ENCODE measurements around the gene ADARB1.

The ADARB1 gene

GRCh38 chr21:45054927-45055612 lies 19.3 kb upstream of the ADARB1 start:
- TF ChIP-seq CTCF (IDR thresholded peaks at IDR 0.05) = no peak
- H3K4me1 ChIP-seq = no peaks in the 10 kb centered on the region
- H3K27ac ChIP-seq = no peak overlapping the region
- H3K36me3 ChIP-seq (ENCODE audit: control insufficient read depth, insufficient read depth, low read length) = no peaks in the 10 kb centered on the region
- no peaks in the 10 kb centered on the region for H3K79me2 ChIP-seq
- no peak overlapping the region for H3K4me3 ChIP-seq (ENCODE audit: low read depth, low read length)
- H2AFZ ChIP-seq = no peak overlapping the region
- H3K4me2 ChIP-seq (ENCODE audit: low read length) = no peak overlapping the region
- H3K9me3 ChIP-seq (ENCODE audit: control insufficient read depth, low read length) = no peaks in the 10 kb centered on the region
- H3K27me3 ChIP-seq (ENCODE audit: control insufficient read depth, insufficient read depth, low read length) = no peaks in the 10 kb centered on the region
- no peak overlapping the region for H3K9ac ChIP-seq

GRCh38 chr21:45055861-45056260 lies 18.5 kb upstream of the ADARB1 start:
- no peak overlapping the region for H3K27ac ChIP-seq
- H3K4me2 ChIP-seq (ENCODE audit: low read length) = no peak overlapping the region
- no peaks in the 10 kb centered on the region for H3K4me1 ChIP-seq
- H3K27me3 ChIP-seq (ENCODE audit: control insufficient read depth, insufficient read depth, low read length) = no peaks in the 10 kb centered on the region
- no peaks in the 10 kb centered on the region for H3K79me2 ChIP-seq
- H3K9me3 ChIP-seq (ENCODE audit: control insufficient read depth, low read length) = no peaks in the 10 kb centered on the region
- H3K4me3 ChIP-seq (ENCODE audit: low read depth, low read length) = no peak overlapping the region
- H3K36me3 ChIP-seq (ENCODE audit: control insufficient read depth, insufficient read depth, low read length) = no peaks in the 10 kb centered on the region
- H2AFZ ChIP-seq = no peak overlapping the region
- H3K9ac ChIP-seq = no peak overlapping the region
- no peak for TF ChIP-seq CTCF (IDR thresholded peaks at IDR 0.05)

GRCh38 chr21:45056296-45056904 lies 18.0 kb upstream of the ADARB1 start:
- Histone ChIP-seq H3K79me2 (no peaks in the 10 kb centered on the region), H3K27ac (no peak overlapping the region), H3K4me3 (ENCODE audit: low read depth, low read length) (no peak overlapping the region), H3K4me2 (ENCODE audit: low read length) (no peak overlapping the region), H3K36me3 (ENCODE audit: control insufficient read depth, insufficient read depth, low read length) (no peaks in the 10 kb centered on the region), H3K4me1 (no peaks in the 10 kb centered on the region), H3K9me3 (ENCODE audit: control insufficient read depth, low read length) (no peaks in the 10 kb centered on the region), H2AFZ (no peak overlapping the region), H3K27me3 (ENCODE audit: control insufficient read depth, insufficient read depth, low read length) (no peaks in the 10 kb centered on the region), H3K9ac (no peak overlapping the region)
- TF ChIP-seq CTCF (IDR thresholded peaks at IDR 0.05) = no peak

- no peak overlapping the region for H2AFZ ChIP-seq
- H3K4me1 ChIP-seq = no peaks in the 10 kb centered on the region
- no peak overlapping the region for H3K27ac ChIP-seq
- H3K27me3 ChIP-seq (ENCODE audit: control insufficient read depth, insufficient read depth, low read length) = no peaks in the 10 kb centered on the region
- no peak overlapping the region for H3K4me3 ChIP-seq (ENCODE audit: low read depth, low read length)
- no peak overlapping the region for H3K4me2 ChIP-seq (ENCODE audit: low read length)
- TF ChIP-seq CTCF (IDR thresholded peaks at IDR 0.05) = no peak
- H3K79me2 ChIP-seq = no peaks in the 10 kb centered on the region
- no peaks in the 10 kb centered on the region for H3K36me3 ChIP-seq (ENCODE audit: control insufficient read depth, insufficient read depth, low read length)
- no peak overlapping the region for H3K9ac ChIP-seq
- no peaks in the 10 kb centered on the region for H3K9me3 ChIP-seq (ENCODE audit: control insufficient read depth, low read length)
These were observed 17.3 kb upstream of the ADARB1 start for GRCh38 chr21:45056917-45057560.
